GM19035 (cell line): Measurements from ENCODE around the gene MYRFL.

ENCODE experiments used
- ATAC-seq: cut with Tn5 transposase; IDR thresholded peaks from one replicate; pipeline ENCODE4 v1.9.1; 2021; ENCODE audit not compliant: unreplicated experiment

The MYRFL gene

DNA sequence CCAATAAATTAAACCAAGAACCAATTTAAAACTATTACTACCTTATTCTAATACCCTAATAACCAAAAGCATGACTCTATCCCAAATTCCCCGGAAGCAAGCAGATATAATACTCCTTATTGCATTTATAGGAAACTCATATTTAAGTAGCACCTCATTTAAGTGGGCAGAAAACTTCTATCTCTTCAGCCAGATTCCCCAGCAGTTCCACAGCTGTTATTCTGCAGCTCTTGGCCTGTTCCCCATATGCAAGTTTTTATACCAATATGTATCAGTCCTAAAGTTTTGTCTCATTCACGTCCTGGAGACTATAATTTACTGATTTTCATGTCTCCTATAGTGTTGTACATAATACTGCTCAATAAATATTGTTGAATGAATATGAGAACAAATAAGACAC is 106.5 kb downstream of the MYRFL start:
- ATAC-seq = no peak

DNA sequence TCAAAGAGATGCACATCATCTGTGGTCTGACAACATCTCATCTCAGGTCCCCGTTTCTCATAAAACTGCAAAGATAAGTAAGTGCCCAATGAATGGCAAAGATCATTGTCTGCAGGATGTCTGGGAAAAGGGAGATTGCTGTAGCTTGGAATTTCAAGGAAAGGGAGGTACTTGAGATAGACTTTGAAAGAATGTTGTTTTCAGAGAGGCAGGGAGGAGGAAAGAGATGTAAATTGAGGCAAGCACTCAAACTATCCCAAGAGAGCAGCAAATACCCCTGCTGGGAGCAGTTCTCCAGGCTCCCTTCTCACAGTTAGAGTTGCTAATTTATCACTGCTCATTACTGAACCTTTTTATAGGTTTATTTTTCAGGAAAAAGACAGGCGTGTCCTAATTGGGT is 107.1 kb downstream of the MYRFL start:
- no peak for ATAC-seq

DNA sequence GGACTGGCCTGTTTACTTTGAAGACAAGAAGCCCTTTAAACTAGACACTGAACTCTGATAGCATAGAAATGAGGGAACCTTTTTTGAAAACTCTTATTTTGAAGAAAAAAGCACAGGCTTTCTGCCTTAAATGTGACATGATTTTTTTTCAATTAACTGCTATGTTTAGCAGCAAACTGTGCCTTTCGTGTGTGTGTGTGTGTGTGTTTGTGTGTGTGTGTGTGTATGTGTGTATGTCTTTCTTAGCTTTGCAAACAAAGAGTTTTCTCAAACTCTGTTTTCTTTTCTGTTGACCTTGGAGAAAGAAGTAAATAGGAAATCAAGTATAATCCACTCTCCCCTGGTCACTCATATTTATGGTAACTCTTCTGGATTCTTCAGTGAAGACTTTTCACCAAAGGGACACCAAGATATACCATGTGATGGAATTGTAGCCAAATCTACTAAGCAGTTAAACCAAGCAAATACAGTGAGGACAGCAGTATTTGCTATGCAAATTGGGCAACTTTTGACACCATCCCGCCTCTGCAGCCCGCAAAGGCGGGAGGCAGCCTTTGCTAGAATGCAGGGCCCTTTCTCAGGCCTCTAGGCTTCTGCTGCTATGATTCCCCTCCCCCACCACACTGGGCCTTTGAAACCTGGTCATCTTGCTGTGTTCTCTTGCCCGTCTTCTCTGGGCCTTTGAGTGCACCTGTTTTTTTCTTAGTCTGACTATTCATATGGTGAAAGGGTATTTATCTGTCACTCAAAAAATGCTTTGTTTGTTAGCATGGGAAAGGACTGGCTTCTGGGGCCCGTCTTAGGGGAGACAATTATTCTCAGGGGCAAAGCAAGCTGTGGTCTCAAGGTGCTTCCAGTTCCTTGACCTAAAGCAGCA is 107.9 kb downstream of the MYRFL start:
- peak; percentile 63 for ATAC-seq

DNA sequence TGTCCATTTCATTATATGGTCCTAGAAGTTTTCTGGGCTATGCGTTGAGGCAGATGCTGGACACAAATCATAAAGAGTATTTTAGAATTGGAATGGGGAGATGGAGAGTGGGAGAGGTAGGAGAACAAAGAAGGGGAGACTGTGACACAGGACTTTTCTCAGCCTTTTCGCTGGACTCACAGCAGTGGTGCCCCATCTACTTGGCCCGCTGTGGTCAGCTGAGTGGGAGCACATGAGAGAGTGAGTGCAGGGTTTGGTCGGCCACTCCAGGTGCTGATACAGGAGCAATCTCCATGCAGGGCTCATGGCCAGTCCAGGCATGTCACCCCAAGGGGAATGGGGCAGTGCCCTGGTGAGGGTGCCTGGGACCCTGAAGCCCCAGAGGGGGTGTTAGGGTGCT is 109.0 kb downstream of the MYRFL start:
- no peak for ATAC-seq

DNA sequence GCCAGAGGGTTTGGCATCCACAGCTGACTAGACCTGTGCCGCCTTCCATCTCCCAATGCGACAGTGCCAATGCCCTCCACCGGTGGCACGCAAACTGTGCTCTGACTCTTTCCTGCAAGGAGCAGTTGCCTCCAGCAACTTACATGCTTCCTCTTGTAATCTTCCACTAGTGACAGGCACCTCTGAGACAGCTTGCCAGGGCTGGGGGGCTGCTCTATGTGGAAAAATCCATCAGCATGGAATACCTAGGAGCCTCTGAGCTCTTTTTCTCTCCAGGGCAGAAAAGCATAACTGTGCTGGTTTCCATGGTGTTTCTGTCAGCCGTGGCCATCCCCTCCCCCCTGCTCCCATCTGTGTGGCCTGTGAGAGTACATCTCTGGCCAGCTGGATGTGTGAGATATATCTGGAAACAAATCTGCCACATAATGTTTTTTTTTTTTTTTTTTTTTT is 110.6 kb downstream of the MYRFL start:
- ATAC-seq = no peak

DNA sequence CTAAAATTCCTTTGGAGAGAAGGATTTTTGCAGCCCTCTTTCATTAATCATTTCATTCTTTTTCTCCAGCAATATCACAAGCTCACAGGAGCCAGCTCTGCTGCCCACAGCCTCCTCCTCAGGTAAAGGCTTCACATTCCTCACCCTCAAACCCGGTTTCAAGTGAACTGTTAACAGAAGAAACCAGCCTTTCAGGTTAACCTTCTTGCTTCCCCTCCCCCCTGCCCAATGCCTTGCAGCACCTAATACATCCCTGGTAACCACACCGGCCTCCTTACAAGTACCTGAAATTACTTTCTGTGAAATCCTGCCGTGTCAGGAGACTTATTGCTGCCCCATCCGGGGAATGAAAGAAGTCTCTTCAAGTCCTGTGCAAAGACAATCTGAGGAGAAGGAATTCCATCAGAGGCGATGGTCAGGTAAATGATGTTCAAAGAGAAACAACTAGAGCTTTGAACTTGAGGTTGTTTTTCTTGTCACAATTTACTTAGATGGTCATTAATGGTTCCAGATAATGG is 111.2 kb downstream of the MYRFL start:
- no peak for ATAC-seq

DNA sequence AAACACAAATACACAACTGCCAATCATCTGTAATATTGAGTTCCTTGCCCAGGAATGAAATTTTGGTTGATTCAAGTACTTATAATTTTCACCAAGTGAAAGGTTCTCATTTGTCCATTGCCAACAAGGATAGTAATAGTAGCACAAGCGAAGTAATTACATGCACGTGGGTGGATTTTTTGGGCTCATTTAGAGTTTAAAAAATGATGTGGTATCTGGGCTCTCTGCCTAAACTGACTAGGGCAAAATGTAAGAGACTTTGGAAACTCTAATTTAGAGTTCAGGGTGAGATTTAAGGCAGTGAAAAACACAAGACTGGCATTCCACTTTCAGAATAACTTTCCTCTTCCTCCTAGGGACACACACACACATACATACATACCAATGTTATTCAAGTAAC is 111.7 kb downstream of the MYRFL start:
- no peak for ATAC-seq

DNA sequence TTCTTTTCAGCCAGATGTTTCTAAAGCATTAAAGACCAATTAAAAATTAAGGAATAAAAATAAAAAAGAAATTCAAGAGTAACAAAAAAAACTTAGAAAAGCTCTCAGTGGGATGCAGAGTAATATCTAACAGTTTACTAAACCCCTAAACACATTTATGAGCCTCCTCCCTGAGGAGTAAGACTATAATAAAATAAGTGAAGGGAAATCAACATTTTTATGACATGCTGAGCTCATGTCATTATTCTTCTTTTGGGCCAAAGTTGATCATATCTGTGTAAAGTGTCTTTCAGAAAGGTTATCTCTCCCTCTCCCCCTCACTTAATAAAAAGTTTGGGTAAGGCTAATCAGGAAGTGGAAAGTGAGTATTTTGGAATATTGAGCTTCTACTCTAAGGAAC is 122.1 kb downstream of the MYRFL start:
- ATAC-seq = no peak

DNA sequence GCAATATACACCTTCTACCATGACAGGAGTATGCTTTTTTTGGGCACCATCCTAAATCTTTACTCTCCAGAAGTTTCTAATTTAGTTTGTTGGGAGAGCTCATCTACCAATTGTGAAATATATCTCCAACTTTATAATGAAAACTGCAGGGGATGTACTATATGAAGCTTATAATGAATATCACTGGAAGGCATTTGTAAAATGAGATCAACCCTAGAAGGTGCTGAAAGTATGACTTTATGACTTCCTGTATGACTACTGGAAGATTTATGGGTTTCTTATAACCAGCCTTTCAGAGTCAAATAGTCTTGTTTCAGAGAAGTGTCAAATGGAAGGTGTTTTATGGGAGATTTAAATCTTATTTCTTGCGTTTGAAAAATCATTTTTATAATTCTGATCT is 122.9 kb downstream of the MYRFL start:
- ATAC-seq = no peak

DNA sequence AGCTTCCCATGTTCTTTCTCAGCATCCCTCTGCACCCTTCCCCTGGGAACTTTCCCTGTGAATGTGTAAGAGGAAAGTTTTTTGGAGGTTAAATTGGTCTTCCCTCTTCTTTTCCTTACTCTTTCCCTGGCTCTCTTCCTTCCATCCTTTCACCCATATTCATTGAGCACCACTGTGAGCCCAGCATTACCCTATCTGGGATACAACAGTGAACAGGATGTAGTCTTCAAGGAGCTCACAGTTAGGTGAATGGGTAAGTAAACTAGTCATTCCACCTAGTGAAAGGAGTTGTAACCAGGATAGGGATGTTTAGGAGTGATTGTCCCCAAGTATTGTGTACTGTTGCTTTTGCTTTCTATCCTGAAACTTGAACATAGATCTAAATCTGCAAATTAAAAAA is 123.8 kb downstream of the MYRFL start:
- no peak for ATAC-seq

DNA sequence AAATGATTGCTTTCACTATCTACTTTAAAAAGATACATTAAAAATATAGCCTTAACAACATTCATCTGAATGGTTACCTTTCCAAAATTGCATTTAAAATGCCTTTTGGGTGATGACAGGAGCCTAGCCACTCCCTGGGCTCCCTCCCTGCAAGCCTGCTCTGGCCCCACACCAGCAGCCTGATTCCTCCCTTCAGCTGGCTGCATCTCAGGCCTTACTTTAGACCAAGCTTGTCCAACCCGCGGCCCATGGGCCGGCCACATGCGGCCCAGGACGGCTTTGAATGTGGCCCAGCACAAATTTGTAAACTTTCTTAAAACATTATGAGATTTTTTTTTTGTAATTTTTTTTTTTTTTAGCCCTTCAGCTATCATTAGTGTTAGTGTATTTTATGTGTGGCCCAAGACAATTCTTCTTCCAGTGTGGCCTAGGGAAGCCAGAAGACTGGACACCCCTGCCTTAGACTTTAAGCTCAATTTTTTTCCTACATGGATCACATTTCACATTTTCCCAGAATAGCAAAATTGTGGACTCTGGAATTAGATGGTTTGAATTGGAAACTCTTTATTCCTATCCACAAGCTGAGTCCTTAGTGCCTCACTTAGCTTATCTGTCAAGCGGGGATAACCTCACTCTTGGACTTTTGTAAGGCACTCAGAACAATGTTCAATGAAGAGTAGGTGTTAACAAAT is 124.4 kb downstream of the MYRFL start:
- ATAC-seq = no peak

DNA sequence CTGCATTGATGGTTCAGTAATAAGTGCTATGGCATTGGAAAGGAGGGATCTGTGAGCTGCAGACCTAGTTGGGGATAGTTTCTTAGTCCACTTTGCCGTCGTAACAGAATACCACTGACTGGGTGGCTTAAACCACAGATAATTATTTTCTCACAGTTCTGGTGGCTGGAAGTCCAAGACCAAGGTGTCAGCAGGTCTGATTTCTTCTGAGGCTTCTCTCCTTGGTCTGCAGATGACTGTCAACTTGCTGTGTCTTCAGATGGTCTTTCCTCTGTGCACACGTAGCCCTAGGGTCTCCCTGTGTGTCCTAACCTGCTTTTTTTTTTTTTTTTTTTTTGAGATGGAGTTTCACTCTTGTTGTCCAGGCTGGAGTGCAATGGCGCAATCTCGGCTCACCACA is 126.1 kb downstream of the MYRFL start:
- no peak for ATAC-seq

DNA sequence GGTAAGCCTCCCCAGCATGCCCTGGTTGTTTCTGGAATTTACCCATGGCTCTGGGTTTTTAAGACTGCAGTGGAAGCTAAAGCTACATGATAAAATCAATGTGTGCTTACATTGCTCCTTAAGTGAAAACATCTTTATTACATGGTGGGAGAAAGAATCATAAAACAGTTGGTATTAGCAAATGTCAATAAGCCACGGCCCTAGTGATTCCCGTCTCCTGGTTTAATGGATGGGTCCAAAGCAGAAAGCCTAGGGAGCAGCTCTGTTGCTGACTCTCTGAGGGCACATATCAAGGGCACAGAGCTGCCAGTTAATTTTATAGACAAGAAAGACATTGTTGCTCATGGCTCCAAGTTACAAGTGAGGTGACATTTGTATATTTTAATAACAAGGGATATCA is 127.9 kb downstream of the MYRFL start:
- no peak for ATAC-seq

DNA sequence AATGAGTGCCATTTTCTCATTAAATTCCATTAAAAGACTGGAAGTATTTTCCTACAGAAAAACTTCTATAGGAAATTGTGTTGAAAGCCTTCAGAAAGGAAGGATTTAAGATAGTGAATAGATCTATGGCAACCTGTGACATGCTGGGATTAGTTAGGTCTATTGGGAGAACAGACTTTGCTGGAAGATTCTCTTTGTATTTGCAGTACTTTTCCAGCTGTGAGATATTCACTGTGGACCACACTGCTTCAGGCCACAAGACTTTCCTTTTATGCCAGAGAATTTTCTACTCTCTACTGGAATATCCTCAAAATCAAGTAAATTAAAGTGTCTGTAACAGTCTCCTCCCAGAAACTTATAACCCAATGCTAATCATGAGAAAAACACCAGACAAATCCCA is 136.2 kb downstream of the MYRFL start:
- no peak for ATAC-seq

DNA sequence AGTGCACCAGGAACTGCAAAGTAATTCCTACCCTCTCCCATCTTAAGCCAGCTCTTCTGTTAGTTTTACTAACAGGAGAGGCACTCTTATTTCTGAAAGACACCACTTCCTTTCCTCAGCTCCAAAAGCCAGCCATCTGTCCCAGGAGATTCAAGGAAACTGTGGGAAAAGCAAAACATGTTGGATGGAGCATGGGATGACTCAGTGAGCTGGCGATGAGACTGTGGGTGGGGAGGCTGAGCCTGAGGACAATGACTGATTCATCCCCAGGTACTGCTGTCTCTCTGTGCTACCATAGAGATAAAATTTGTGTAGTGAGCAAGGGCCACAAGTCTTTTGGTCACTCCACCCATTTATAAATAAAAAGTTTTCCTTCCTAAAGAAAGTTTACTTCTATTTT is 141.4 kb downstream of the MYRFL start:
- no peak for ATAC-seq

DNA sequence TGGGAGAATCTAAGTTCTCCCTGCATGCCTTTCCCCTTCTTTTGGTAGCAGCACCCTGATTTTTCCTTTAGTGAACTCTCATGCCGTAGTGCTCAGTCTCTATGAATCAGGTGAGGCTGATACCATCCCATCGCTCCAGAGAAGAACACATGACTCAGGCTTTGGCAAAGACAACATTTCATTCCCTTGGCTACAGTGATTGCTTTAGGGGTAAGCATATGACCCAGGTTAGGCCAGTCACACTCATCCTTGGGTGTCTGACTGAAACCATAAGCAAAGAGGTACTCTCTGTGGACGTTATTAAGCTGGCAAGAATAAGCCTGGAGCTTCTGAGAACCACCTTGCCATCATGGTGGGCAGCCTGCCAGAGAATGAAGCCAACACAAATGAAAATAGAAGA is 141.8 kb downstream of the MYRFL start:
- ATAC-seq = no peak

DNA sequence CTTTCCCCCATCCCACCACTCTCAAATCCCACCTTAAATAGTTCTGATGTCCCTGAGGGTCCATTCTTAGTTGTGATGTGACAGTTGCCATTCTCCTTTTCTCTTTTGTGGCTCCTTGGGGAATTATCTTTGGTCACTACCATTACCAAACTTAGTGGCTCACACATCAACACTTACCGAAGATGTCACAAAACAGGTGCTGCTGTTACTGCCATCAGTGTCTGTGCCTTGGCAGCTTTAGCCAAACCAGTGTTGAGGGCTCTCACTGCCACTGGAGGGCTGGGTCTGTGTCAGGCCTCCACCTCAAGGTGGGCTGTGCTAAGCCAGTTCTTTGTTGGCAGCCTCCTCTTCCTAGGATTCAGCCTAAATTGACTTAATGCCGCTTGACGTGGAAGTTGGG is 144.0 kb downstream of the MYRFL start:
- no peak for ATAC-seq

DNA sequence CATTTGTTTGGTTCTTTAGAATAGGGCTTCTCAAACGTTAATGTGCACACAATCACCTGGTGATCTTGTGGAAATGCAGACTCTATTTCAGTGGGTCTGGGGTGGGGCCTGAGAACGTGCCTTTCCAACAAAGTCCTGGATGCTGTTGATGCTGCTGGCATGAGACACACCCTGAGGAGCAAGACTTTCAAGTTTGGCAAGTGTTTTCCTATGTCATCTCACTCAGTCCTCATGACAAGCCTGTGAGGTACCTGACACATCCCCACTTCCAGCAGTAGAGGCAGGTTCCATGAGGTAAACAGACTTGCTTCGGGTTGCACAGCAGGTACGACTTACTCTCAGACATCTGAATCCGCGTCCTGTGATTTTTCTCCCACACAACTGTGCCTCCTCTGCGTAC is 147.1 kb downstream of the MYRFL start:
- ATAC-seq = no peak

DNA sequence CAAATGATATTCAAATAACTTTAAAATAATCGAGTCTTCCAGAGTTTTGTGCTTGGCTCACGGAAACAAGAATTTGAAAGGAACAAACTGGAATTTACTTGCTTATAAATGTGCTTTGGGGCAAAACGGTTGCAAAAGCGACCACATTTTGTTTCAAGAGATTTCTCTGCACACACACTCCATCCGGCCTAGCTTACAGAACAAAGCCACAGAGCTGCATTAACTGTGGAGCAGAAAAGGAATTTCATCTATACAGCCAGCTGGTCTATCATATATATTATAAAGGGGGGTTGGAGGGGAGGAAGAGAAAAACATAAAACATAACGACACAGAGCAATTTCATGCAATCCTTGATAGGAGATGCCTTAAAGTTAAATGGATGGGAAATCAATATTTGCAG is 153.0 kb downstream of the MYRFL start:
- no peak for ATAC-seq

DNA sequence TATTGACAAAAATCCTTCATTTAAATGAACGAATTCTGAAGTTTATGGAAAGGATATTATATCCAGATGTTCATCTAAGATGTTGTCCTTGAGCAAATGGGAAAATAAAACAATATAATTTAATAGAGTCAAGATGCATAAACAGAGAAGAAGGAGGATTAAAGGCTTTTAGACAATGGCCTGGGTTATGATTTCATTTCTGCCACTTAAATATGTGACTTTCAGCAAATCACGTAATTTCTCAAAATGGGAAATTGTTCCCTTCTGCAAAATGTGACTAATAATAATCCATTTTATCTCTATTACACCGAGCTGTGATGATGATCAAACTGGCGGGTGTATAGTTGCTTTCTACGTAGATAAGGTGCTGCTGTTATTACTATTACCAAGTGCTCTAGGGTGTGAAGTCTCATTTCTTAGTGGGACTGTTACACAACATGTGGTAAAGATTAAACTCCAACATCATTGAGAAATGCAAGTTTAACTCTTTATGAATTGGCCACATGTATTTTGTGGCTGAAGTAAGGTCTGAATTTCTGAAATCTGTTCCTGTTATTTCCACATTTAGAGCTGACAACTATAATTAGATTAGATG is 157.0 kb downstream of the MYRFL start:
- ATAC-seq = no peak

DNA sequence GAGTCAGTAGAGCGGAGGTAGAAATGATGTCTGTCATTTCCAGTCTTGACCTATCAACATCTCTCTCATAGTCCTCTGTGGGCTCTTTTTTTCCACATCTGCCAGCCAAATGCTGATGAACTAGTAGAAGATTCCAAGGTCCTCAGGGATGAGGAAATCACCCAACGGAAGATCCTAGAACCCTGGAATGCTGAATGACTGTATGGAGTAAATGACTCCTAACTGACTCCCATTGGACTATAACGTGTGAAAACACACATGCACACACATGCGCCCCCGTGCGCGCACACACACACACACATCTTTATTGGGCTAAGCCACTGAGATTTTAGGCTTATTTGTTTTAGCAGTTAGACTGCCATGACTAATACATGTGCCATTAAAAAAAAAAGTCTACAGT is 159.2 kb downstream of the MYRFL start:
- no peak for ATAC-seq

DNA sequence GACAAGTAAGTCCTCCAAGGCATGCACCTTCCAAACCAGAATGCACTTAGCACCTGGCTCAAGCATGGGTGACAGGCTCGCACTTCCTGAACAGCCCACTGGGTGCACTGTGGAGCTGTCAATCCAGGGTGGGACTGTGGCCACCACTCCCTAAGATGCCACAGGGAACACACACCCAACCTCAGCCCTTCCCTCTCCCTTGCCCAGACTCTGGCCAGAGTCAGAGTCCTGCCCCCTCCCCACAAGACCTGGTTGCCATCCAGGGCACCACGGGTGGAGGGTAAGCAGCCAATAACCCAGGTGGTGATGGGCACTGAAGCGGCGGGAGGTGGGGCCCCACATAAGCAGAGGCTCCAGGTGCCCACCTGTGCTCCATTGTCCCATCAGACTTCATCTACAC is 160.6 kb downstream of the MYRFL start:
- ATAC-seq = no peak
